GM23248 (cell line): ENCODE data around the gene TBCC.

Experiments used
- EZH2 ChIP-seq: fragments of 200-600 bp; sonication (generic); IDR thresholded peaks from 2 replicates; pipeline ENCODE4 v1.6.1; 2018; ENCODE audit warnings: antibody characterized with exemption, mild to moderate bottlenecking; ENCODE audit not compliant: insufficient read depth, poor library complexity, severe bottlenecking
- EZH2phosphoT487 ChIP-seq: fragments of 200-600 bp; sonication (generic); IDR thresholded peaks from 2 replicates; pipeline ENCODE4 v1.6.1; 2018; ENCODE audit warnings: antibody characterized with exemption, moderate library complexity, mild to moderate bottlenecking, low read depth; ENCODE audit not compliant: insufficient read depth

- TF ChIP-seq EZH2 (no peak), EZH2phosphoT487 (no peak)
These were observed 38.2 kb upstream of the TBCC start for GRCh38 chr6:42783876-42784642.
